SK-N-SH treated with all-trans-retinoic acid at 6 μM for 48 hours (cell line): ENCODE results near the gene HSPA4.

Experiments
- ATAC-seq: fragments of 200-7000 bp; cut with Tn5 transposase; 3 replicates; pipeline ENCODE4 v1.9.1; 2020; ENCODE audit warnings: mild to moderate bottlenecking, moderate library complexity
- ARNTL ChIP-seq: fragments of 450-650 bp; formaldehyde crosslinking; IDR thresholded peaks from 2 replicates; pipeline ENCODE4 v1.5.0; 2020; ENCODE audit warnings: low read depth, mild to moderate bottlenecking, moderate library complexity, borderline replicate concordance
- CSDC2 ChIP-seq: fragments of 250-450 bp; sonication (Bioruptor Pico); IDR thresholded peaks from 2 replicates; pipeline ENCODE4 v1.5.0; 2020; ENCODE audit warnings: mild to moderate bottlenecking, moderate library complexity
- CSRNP3 ChIP-seq: fragments of 250-450 bp; sonication (Bioruptor Pico); IDR thresholded peaks from 2 replicates; pipeline ENCODE4 v1.5.1; 2021; ENCODE audit warnings: mild to moderate bottlenecking, moderate library complexity
- ESRRG ChIP-seq: fragments of 250-450 bp; sonication (Bioruptor Pico); IDR thresholded peaks from 2 replicates; pipeline ENCODE4 v1.6.1; 2021; ENCODE audit warnings: mild to moderate bottlenecking
- GLIS3 ChIP-seq: fragments of 250-450 bp; sonication (Bioruptor Pico); IDR thresholded peaks from 2 replicates; pipeline ENCODE4 v1.5.0; 2020; ENCODE audit warnings: mild to moderate bottlenecking, moderate library complexity
- ISL1 ChIP-seq: fragments of 250-450 bp; sonication (Bioruptor Pico); IDR thresholded peaks from 2 replicates; pipeline ENCODE4 v2.1.2; 2022; ENCODE audit warnings: mild to moderate bottlenecking, moderate library complexity
- OSR1 ChIP-seq: fragments of 250-450 bp; sonication (Bioruptor Pico); IDR thresholded peaks from 2 replicates; pipeline ENCODE4 v1.8.0; 2022; ENCODE audit warnings: moderate library complexity, mild to moderate bottlenecking, inconsistent platforms
- POU6F1 ChIP-seq: fragments of 250-450 bp; sonication (Bioruptor Pico); IDR thresholded peaks from 2 replicates; pipeline ENCODE4 v1.8.0; 2021; ENCODE audit warnings: low read depth, mild to moderate bottlenecking, moderate library complexity, borderline replicate concordance
- PPARA ChIP-seq: fragments of 250-450 bp; sonication (Bioruptor Pico); IDR thresholded peaks from 2 replicates; pipeline ENCODE4 v1.5.0; 2020; ENCODE audit warnings: mild to moderate bottlenecking, borderline replicate concordance
- RARB ChIP-seq: fragments of 250-450 bp; sonication (Bioruptor Pico); IDR thresholded peaks from 2 replicates; pipeline ENCODE4 v1.8.0; 2021; ENCODE audit warnings: mild to moderate bottlenecking, moderate library complexity
- SNAI2 ChIP-seq: fragments of 250-450 bp; sonication (Bioruptor Pico); IDR thresholded peaks from 2 replicates; pipeline ENCODE4 v1.5.0; 2020; ENCODE audit warnings: mild to moderate bottlenecking, moderate library complexity
- TCF4 ChIP-seq: fragments of 250-450 bp; sonication (Bioruptor Pico); IDR thresholded peaks from 2 replicates; pipeline ENCODE4 v1.8.0; 2021; ENCODE audit warnings: mild to moderate bottlenecking, moderate library complexity, borderline replicate concordance
- TOX ChIP-seq: fragments of 250-450 bp; sonication (Bioruptor Pico); IDR thresholded peaks from 2 replicates; pipeline ENCODE4 v1.8.0; 2021; ENCODE audit warnings: mild to moderate bottlenecking, moderate library complexity, borderline replicate concordance
- TSHZ2 ChIP-seq: fragments of 250-450 bp; sonication (Bioruptor Pico); IDR thresholded peaks from 2 replicates; pipeline ENCODE4 v1.5.0; 2020; ENCODE audit warnings: mild to moderate bottlenecking, moderate library complexity
- ZC3H10 ChIP-seq: fragments of 250-450 bp; sonication (Bioruptor Pico); IDR thresholded peaks from 2 replicates; pipeline ENCODE4 v1.5.1; 2021; ENCODE audit warnings: mild to moderate bottlenecking, moderate library complexity
- ZFP3 ChIP-seq: fragments of 250-450 bp; sonication (Bioruptor Pico); IDR thresholded peaks from 2 replicates; pipeline ENCODE4 v1.5.0; 2020; ENCODE audit warnings: mild to moderate bottlenecking, moderate library complexity
- ZNF565 ChIP-seq: fragments of 450-650 bp; formaldehyde crosslinking; conservative IDR thresholded peaks from 2 replicates; pipeline ENCODE4 v1.5.0; 2020; ENCODE audit warnings: low read depth, mild to moderate bottlenecking, moderate library complexity
- ZNF70 ChIP-seq: fragments of 450-650 bp; formaldehyde crosslinking; IDR thresholded peaks from 2 replicates; pipeline ENCODE4 v1.5.0; 2020; ENCODE audit warnings: mild to moderate bottlenecking, moderate library complexity
- ZNF8 ChIP-seq: fragments of 450-650 bp; formaldehyde crosslinking; IDR thresholded peaks from 2 replicates; pipeline ENCODE4 v1.5.0; 2020; ENCODE audit warnings: mild to moderate bottlenecking, moderate library complexity
- TF ChIP-seq, protein P1 (sequence below): fragments of 250-450 bp; sonication (Bioruptor Pico); IDR thresholded peaks from 2 replicates; pipeline ENCODE4 v1.8.0; 2020; ENCODE audit warnings: mild to moderate bottlenecking, moderate library complexity, borderline replicate concordance
- TF ChIP-seq, protein P2 (sequence below): fragments of 250-450 bp; sonication (Bioruptor Pico); IDR thresholded peaks from 2 replicates; pipeline ENCODE4 v1.5.1; 2020; ENCODE audit warnings: low read depth, mild to moderate bottlenecking, moderate library complexity

The HSPA4 gene

DNA sequence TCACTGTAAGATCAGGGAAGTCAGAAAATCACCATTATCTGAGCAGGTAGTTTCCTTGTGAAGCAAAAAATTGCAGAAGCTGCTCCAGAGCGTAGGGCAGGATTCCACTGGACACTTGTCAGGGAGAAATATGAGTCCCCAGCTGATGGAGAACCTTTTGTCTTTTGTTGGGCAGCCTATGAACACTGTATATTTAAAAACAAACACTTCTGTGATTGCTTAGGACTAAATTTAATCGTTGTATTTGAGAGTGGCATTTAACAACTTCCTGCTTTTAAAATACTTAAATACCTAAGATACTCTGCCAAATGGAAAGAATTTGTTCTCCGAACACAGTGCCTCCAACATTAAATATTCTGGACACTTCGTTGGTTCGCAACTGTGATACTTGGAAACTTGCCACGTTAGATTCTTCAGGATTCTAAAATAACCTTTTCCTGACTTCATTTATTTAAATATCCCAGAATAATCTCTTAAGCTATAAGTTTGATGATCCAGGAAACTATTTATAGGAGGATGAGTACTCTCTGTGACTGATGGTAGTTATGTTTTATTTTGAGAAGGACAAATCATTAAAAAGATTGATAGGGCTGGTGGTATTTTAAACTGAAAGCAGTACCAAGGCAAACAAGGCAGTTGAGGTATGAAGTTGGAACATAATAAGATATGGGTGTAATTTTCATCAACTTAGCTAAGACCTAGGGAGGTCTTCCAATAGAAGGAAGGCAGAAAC lies 2.7 kb upstream of the HSPA4 start:
- ATAC-seq: peak; percentile 2; the same call in 1 of the 3 replicates
- TF ChIP-seq TCF4: no peak
- TF ChIP-seq ZFP3: no peak

DNA sequence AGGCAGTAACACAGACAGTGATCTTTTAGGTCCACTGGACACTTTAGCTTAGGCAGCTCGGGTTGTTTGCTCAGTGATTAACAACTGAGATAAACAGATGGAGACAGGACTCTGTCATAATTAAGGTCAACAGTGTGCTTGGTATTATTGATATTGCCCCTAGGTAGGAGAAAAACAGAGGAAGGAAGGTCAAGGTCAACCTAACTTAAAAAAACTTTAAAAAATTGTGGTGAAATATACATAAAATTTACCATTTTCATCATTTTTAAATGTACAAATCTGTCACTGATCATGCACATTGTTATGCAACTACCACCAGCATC lies 2.1 kb upstream of the HSPA4 start:
- ATAC-seq: no peak
- TF ChIP-seq, protein P1, sequence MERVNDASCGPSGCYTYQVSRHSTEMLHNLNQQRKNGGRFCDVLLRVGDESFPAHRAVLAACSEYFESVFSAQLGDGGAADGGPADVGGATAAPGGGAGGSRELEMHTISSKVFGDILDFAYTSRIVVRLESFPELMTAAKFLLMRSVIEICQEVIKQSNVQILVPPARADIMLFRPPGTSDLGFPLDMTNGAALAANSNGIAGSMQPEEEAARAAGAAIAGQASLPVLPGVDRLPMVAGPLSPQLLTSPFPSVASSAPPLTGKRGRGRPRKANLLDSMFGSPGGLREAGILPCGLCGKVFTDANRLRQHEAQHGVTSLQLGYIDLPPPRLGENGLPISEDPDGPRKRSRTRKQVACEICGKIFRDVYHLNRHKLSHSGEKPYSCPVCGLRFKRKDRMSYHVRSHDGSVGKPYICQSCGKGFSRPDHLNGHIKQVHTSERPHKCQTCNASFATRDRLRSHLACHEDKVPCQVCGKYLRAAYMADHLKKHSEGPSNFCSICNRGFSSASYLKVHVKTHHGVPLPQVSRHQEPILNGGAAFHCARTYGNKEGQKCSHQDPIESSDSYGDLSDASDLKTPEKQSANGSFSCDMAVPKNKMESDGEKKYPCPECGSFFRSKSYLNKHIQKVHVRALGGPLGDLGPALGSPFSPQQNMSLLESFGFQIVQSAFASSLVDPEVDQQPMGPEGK: no peak
- TF ChIP-seq SNAI2 (CRISPR knock-in tag): no peak
- TF ChIP-seq ZNF70 (CRISPR knock-in tag): no peak
- TF ChIP-seq CSDC2 (CRISPR knock-in tag): no peak
- TF ChIP-seq GLIS3: no peak
- no peak; the same call in 1 of the 2 replicates for TF ChIP-seq TCF4
- no peak for TF ChIP-seq ARNTL
- TF ChIP-seq ZFP3: no peak
- TF ChIP-seq ZC3H10 (CRISPR knock-in tag): no peak
- no peak for TF ChIP-seq ZNF565 (CRISPR knock-in tag)
- TF ChIP-seq OSR1 (CRISPR knock-in tag): no peak
- TF ChIP-seq, protein P2, sequence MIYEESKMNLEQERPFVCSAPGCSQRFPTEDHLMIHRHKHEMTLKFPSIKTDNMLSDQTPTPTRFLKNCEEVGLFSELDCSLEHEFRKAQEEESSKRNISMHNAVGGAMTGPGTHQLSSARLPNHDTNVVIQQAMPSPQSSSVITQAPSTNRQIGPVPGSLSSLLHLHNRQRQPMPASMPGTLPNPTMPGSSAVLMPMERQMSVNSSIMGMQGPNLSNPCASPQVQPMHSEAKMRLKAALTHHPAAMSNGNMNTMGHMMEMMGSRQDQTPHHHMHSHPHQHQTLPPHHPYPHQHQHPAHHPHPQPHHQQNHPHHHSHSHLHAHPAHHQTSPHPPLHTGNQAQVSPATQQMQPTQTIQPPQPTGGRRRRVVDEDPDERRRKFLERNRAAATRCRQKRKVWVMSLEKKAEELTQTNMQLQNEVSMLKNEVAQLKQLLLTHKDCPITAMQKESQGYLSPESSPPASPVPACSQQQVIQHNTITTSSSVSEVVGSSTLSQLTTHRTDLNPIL (CRISPR knock-in tag): no peak
- no peak for TF ChIP-seq POU6F1 (CRISPR knock-in tag)
- no peak for TF ChIP-seq TSHZ2 (CRISPR knock-in tag)
- TF ChIP-seq ZNF8 (CRISPR knock-in tag): no peak
- TF ChIP-seq CSRNP3 (CRISPR knock-in tag): no peak
- TF ChIP-seq ISL1 (CRISPR knock-in tag): no peak
- no peak for TF ChIP-seq RARB (CRISPR knock-in tag)
- TF ChIP-seq TOX (CRISPR knock-in tag): no peak
- TF ChIP-seq, all 23 proteins: peak for 0

DNA sequence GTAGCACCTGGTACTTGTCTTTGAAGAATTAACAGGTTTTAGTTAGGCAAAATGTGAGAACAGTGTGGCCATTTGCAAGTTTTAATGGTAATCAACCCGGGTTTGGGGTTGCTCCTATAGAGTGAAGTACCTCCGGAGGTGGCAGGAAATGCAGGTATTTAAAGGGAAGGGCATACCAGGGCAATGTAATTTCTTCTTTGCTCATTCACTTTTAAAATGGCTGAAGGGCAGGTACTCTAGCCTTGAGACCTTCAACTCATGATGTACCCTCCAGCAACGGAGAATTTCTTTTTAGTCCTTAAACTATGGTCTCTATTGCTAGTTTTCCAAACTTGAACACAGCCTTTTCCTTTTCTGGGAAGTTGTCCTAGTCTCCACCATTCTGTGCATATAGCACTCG lies 1.3 kb upstream of the HSPA4 start:
- no peak for ATAC-seq
- TF ChIP-seq, protein P1: no peak
- TF ChIP-seq POU6F1 (CRISPR knock-in tag): no peak
- TF ChIP-seq PPARA (CRISPR knock-in tag): no peak
- no peak for TF ChIP-seq ZFP3
- TF ChIP-seq RARB (CRISPR knock-in tag): no peak
- TF ChIP-seq TSHZ2 (CRISPR knock-in tag): no peak
- no peak for TF ChIP-seq ZNF70 (CRISPR knock-in tag)
- no peak for TF ChIP-seq ESRRG (CRISPR knock-in tag)
- no peak for TF ChIP-seq GLIS3
- no peak for TF ChIP-seq ZC3H10 (CRISPR knock-in tag)
